H1 (cell line): ENCODE data around the gene PRELID2. TPM values are rescaled to one million over a fixed set of nuclear protein-coding genes. Genes with fewer than 3 reads are reported as not detected.

Experiments used
- CTCF ChIA-PET: fragments of 300-600 bp; sonication (Branson Sonifier 250); formaldehyde crosslinking; loops from one replicate; lab custom pipeline; 2021; ENCODE audit not compliant: partially characterized antibody; lab: Charles Lee
- POLR2A ChIA-PET: fragments of 300-600 bp; sonication (Branson Sonifier 250); formaldehyde crosslinking; loops from one replicate; lab custom pipeline; 2021; ENCODE audit warnings: inconsistent platforms; ENCODE audit not compliant: partially characterized antibody; lab: Charles Lee
- DNase-seq, 2 experiments: peaks; one replicate each; pipeline versions ENCODE4 v3.0.0 to v3.0.0-alpha.2; 2010 to 2022; ENCODE audit warnings: low spot score in 2 of 2, low read depth in 1 of 2, mixed read lengths in 1 of 2
- FAIRE-seq: peaks from 2 replicates; lab custom pipeline; 2011; peaks lifted over from hg19 to GRCh38; lab: Jason Lieb, UNC
- H2AFZ ChIP-seq: 2 replicates; pipeline ENCODE4 v1.8.1; 2012; ENCODE audit warnings: low read length, inconsistent platforms
- H2AK5ac ChIP-seq: 2 replicates; pipeline ENCODE4 v1.6.1; 2013; ENCODE audit warnings: low read depth, low read length
- H2BK120ac ChIP-seq: replicated peaks from 2 replicates; pipeline ENCODE3; 2013; ENCODE audit warnings: low read depth, low read length, inconsistent platforms
- H2BK12ac ChIP-seq: 2 replicates; pipeline ENCODE4 v1.6.1; 2013; ENCODE audit warnings: low read depth, low read length
- H2BK15ac ChIP-seq: 2 replicates; pipeline ENCODE4 v1.6.1; 2013; ENCODE audit warnings: low read length
- H2BK20ac ChIP-seq: 2 replicates; pipeline ENCODE4 v1.6.1; 2013; ENCODE audit warnings: low read length
- H2BK5ac ChIP-seq: 2 replicates; pipeline ENCODE4 v1.6.1; 2013; ENCODE audit warnings: low read depth, low read length
- H3K14ac ChIP-seq: 2 replicates; pipeline ENCODE4 v1.6.1; 2013; ENCODE audit warnings: inconsistent platforms; ENCODE audit not compliant: insufficient read length
- H3K18ac ChIP-seq: 2 replicates; pipeline ENCODE4 v1.6.1; 2013; ENCODE audit warnings: low read length; ENCODE audit errors: extremely low read depth
- H3K23ac ChIP-seq: 2 replicates; pipeline ENCODE4 v1.6.1; 2013; ENCODE audit warnings: inconsistent platforms; ENCODE audit not compliant: insufficient read length
- H3K23me2 ChIP-seq: 2 replicates; pipeline ENCODE4 v1.6.1; 2013; ENCODE audit warnings: low read depth, low read length
- H3K27ac ChIP-seq: 2 replicates; pipeline ENCODE4 v1.6.1; 2011; ENCODE audit warnings: low read depth, low read length, inconsistent platforms
- H3K27me3 ChIP-seq, 4 experiments: replicated peaks in 1 of 4; 1 replicate in 1 of 4; 2 replicates in 3 of 4; pipeline versions ENCODE4 v1.6.1 to v1.8.1; 2011 to 2013; ENCODE audit warnings: low read length in 3 of 4, mild to moderate bottlenecking in 3 of 4, inconsistent platforms in 2 of 4, mixed read lengths in 2 of 4, moderate library complexity in 1 of 4; ENCODE audit not compliant: control insufficient read depth in 3 of 4, insufficient read depth in 3 of 4; ENCODE audit errors: extremely low read depth in 1 of 4
- H3K36me3 ChIP-seq, 4 experiments: 2 replicates each; pipeline versions ENCODE4 v1.6.1 to v1.8.1; 2011 to 2013; ENCODE audit warnings: mild to moderate bottlenecking in 4 of 4, low read length in 3 of 4, moderate library complexity in 2 of 4, control low read depth in 1 of 4, inconsistent platforms in 1 of 4; ENCODE audit not compliant: insufficient read depth in 4 of 4, control insufficient read depth in 2 of 4
- H3K4ac ChIP-seq: replicated peaks from 2 replicates; pipeline ENCODE3; 2013; ENCODE audit warnings: low read length, low read depth, mixed read lengths, inconsistent platforms; ENCODE audit not compliant: insufficient read length
- H3K4me1 ChIP-seq, 4 experiments: replicated peaks in 1 of 4; 1 replicate in 1 of 4; 2 replicates in 3 of 4; pipeline versions ENCODE4 v1.6.1 to v1.8.1; 2011 to 2013; ENCODE audit warnings: low read length in 3 of 4, inconsistent platforms in 2 of 4, mixed read lengths in 1 of 4; ENCODE audit not compliant: insufficient read depth in 4 of 4, control insufficient read depth in 3 of 4
- H3K4me2 ChIP-seq, 2 experiments: 2 replicates each; pipeline versions ENCODE4 v1.6.1 to v1.8.1; 2011 to 2013; ENCODE audit warnings: low read depth in 2 of 2, low read length in 2 of 2, control low read depth in 1 of 2, inconsistent platforms in 1 of 2, mild to moderate bottlenecking in 1 of 2; ENCODE audit not compliant: insufficient read depth in 1 of 2
- H3K4me3 ChIP-seq, 4 experiments: fragments of 200-600, 300-600 bp in 1 of 4; sonication (generic), shearing (Covaris generic), sonication (Bioruptor Twin) in 1 of 4; 2 replicates each; pipeline versions ENCODE4 v1.5.1 to v1.8.1; 2011 to 2016; ENCODE audit warnings: low read length in 4 of 4, low read depth in 3 of 4, control low read depth in 2 of 4, inconsistent platforms in 2 of 4, mild to moderate bottlenecking in 2 of 4, mixed read lengths in 1 of 4, moderate library complexity in 1 of 4; ENCODE audit not compliant: insufficient read depth in 2 of 4; ENCODE audit errors: extremely low read depth in 1 of 4
- H3K56ac ChIP-seq: replicated peaks from 2 replicates; pipeline ENCODE3; 2013; ENCODE audit warnings: low read depth, mild to moderate bottlenecking, mixed read lengths, low read length, inconsistent platforms; ENCODE audit not compliant: insufficient read length
- H3K79me1 ChIP-seq: 2 replicates; pipeline ENCODE4 v1.6.1; 2013; ENCODE audit warnings: low read depth, low read length, control low read depth
- H3K79me2 ChIP-seq, 2 experiments: 2 replicates each; pipeline versions ENCODE4 v1.6.1 to v1.8.1; 2012 to 2013; ENCODE audit warnings: low read length in 2 of 2, mild to moderate bottlenecking in 2 of 2, inconsistent platforms in 1 of 2; ENCODE audit not compliant: insufficient read depth in 2 of 2, control insufficient read depth in 1 of 2
- H3K9ac ChIP-seq, 4 experiments: replicated peaks in 1 of 4; 1 replicate in 1 of 4; 2 replicates in 3 of 4; pipeline versions ENCODE4 v1.6.1 to v1.8.1; 2011 to 2013; ENCODE audit warnings: low read depth in 3 of 4, low read length in 3 of 4, control low read depth in 2 of 4, mild to moderate bottlenecking in 2 of 4, moderate library complexity in 2 of 4, inconsistent platforms in 1 of 4; ENCODE audit errors: extremely low read depth in 1 of 4
- H3K9me3 ChIP-seq, 2 experiments: 2 replicates each; pipeline versions ENCODE4 v1.6.1 to v1.8.1; 2012 to 2013; ENCODE audit warnings: mild to moderate bottlenecking in 2 of 2, moderate library complexity in 2 of 2, control low read depth in 1 of 2, inconsistent platforms in 1 of 2, low read depth in 1 of 2, low read length in 1 of 2, mixed read lengths in 1 of 2; ENCODE audit not compliant: insufficient read depth in 2 of 2
- H4K20me1 ChIP-seq, 2 experiments: replicated peaks in 1 of 2; 2 replicates each; pipeline versions ENCODE3 to v1.8.1; 2011 to 2013; ENCODE audit warnings: inconsistent platforms in 2 of 2, low read length in 2 of 2, mild to moderate bottlenecking in 1 of 2; ENCODE audit not compliant: insufficient read depth in 2 of 2, control insufficient read depth in 1 of 2
- H4K5ac ChIP-seq: 2 replicates; pipeline ENCODE4 v1.6.1; 2013; ENCODE audit warnings: low read length, low read depth, mixed read lengths, inconsistent platforms; ENCODE audit not compliant: insufficient read length
- H4K8ac ChIP-seq: 2 replicates; pipeline ENCODE4 v1.8.0; 2013; ENCODE audit warnings: mild to moderate bottlenecking, moderate library complexity, low read length, inconsistent platforms; ENCODE audit not compliant: insufficient read depth; ENCODE audit errors: extremely low read depth
- H4K91ac ChIP-seq: replicated peaks from 2 replicates; pipeline ENCODE3; 2013; ENCODE audit warnings: low read length, mixed read lengths, inconsistent platforms; ENCODE audit not compliant: insufficient read length
- BCL11A ChIP-seq, 2 experiments: IDR thresholded peaks; one replicate each; pipeline ENCODE4 v1.6.1; 2011; ENCODE audit warnings: low read depth in 2 of 2, low read length in 2 of 2, mild to moderate bottlenecking in 2 of 2
- EP300 ChIP-seq, 2 experiments: IDR thresholded peaks; 1 replicate in 1 of 2; 2 replicates in 1 of 2; pipeline ENCODE4 v1.6.1; 2011 to 2012; ENCODE audit warnings: low read depth in 2 of 2, low read length in 2 of 2, mild to moderate bottlenecking in 2 of 2, borderline replicate concordance in 1 of 2, inconsistent platforms in 1 of 2, moderate library complexity in 1 of 2
- HDAC2 ChIP-seq, 2 experiments: fragments of 300-600 bp in 1 of 2; sonication (generic) in 1 of 2; IDR thresholded peaks; 2 replicates each; pipeline ENCODE4 v1.6.1; 2011 to 2012; ENCODE audit warnings: low read depth in 2 of 2, low read length in 2 of 2, mild to moderate bottlenecking in 2 of 2, moderate library complexity in 2 of 2, borderline replicate concordance in 1 of 2, inconsistent platforms in 1 of 2
- JUN ChIP-seq: IDR thresholded peaks from 2 replicates; pipeline ENCODE4 v1.6.1; 2011; ENCODE audit warnings: low read depth, mild to moderate bottlenecking, improper control_type of control experiment, low read length
- KDM1A ChIP-seq: fragments of 200-600, 300-600 bp; sonication (generic); IDR thresholded peaks from 2 replicates; pipeline ENCODE4 v1.7.1; 2016; ENCODE audit warnings: mild to moderate bottlenecking, low read length, borderline replicate concordance
- KDM5A ChIP-seq: fragments of 200-600 bp; IDR thresholded peaks from 2 replicates; pipeline ENCODE4 v1.7.1; 2012; ENCODE audit warnings: mild to moderate bottlenecking, low read length, inconsistent platforms, mixed read lengths
- NRF1 ChIP-seq: IDR thresholded peaks from 2 replicates; pipeline ENCODE4 v1.6.1; 2011; ENCODE audit warnings: mild to moderate bottlenecking, low read depth, low read length, improper control_type of control experiment
- PHF8 ChIP-seq: fragments of 200-600 bp; sonication (generic); conservative IDR thresholded peaks from 2 replicates; pipeline ENCODE4 v1.7.1; 2012; ENCODE audit warnings: low read depth, mild to moderate bottlenecking, inconsistent platforms, low read length, moderate library complexity
- POLR2AphosphoS5 ChIP-seq: IDR thresholded peaks from 2 replicates; pipeline ENCODE4 v1.6.1; 2011; ENCODE audit warnings: low read depth, low read length
- RFX5 ChIP-seq: IDR thresholded peaks from 2 replicates; pipeline ENCODE4 v1.6.1; 2011; ENCODE audit warnings: low read depth, low read length, improper control_type of control experiment, borderline replicate concordance
- SIRT6 ChIP-seq: IDR thresholded peaks from one replicate; pipeline ENCODE4 v1.7.1; 2012; ENCODE audit warnings: low read length, inconsistent platforms
- SUZ12 ChIP-seq: fragments of 200-600 bp; sonication (generic); IDR thresholded peaks from 2 replicates; pipeline ENCODE4 v1.6.1; 2012; ENCODE audit warnings: mild to moderate bottlenecking, inconsistent platforms, low read length, moderate library complexity, mixed read lengths
- TBP ChIP-seq: IDR thresholded peaks from 2 replicates; pipeline ENCODE4 v1.6.1; 2011; ENCODE audit warnings: low read depth, low read length, improper control_type of control experiment
- WGBS, 2 experiments: shearing (Covaris generic) in 1 of 2; methylation state at CpG; one replicate each; pipeline versions ENCODE4 v1.1.6 to v1.1.7; 2013 to 2015; ENCODE audit warnings: low lambda C conversion rate in 2 of 2, mixed read lengths in 2 of 2, inconsistent platforms in 1 of 2, low coverage in 1 of 2, missing lambda C conversion rate in 1 of 2; ENCODE audit not compliant: insufficient replicate concordance in 2 of 2, insufficient coverage in 1 of 2, insufficient read length in 1 of 2; ENCODE audit errors: extremely low coverage in 1 of 2, missing lambda C conversion rate in 1 of 2; 5-methylcytosine and 5-hydroxymethylcytosine counted together
- polyA plus RNA-seq, 7 experiments: library from polyadenylated mRNA; depleted of rRNA in 3 of 7; stranded (reverse) in 5 of 7; unstranded in 2 of 7; fragments of >200 nt in 5 of 7; fragments of 200-250 nt in 2 of 7; gene quantifications; 1 replicate in 5 of 7; 2 replicates in 1 of 7; 4 replicates in 1 of 7; pipeline versions ENCODE4 v1.2.1 to v1.2.3, GENCODE V29; 2011 to 2013; ENCODE audit warnings: missing spikeins in 2 of 7, mixed read lengths in 2 of 7
- total RNA-seq: library from RNA; stranded (reverse); fragmentation: NEBNext Ultra II Directional; extraction: Animal tissue kit (Norgen Biotek cat#: 25700); gene quantifications from 2 replicates; pipeline ENCODE4 v1.2.1, GENCODE V29; 2021
- TF ChIP-seq, protein P1 (sequence below): IDR thresholded peaks from 2 replicates; pipeline ENCODE4 v1.6.1; 2011; ENCODE audit warnings: low read length, improper control_type of control experiment

The PRELID2 gene
- total and polyA plus RNA-seq, 2 of the 8 experiments (the other 6 are each of a cell fraction or from before 2014, with no cell fraction given): 2.2 to 7.8 TPM

GRCh38 chr5:145863003-145863402, 27.9 kb upstream of the PRELID2 start:
- H4K91ac ChIP-seq: no peak overlapping the region
- no peak overlapping the region for H2BK15ac ChIP-seq
- H3K18ac ChIP-seq: no peak overlapping the region
- H2BK5ac ChIP-seq: no peak overlapping the region
- H4K5ac ChIP-seq: no peak overlapping the region
- no peaks in the 10 kb centered on the region for H3K79me2 ChIP-seq
- no peak overlapping the region for H3K23ac ChIP-seq
- H3K9me3 ChIP-seq: no peaks in the 10 kb centered on the region
- no peaks in the 10 kb centered on the region for H4K20me1 ChIP-seq
- H4K8ac ChIP-seq: no peak overlapping the region
- no peak overlapping the region for H2BK20ac ChIP-seq
- CTCF ChIA-PET: interaction anchor here (0.7 to 1.7 kb wide), 6 partner anchors 27 to 187 kb away, joined by 3 to 5 read pairs (median 4); partner anchors contain the start of gene PRELID2
- no peak overlapping the region for H2BK12ac ChIP-seq
- H3K9ac ChIP-seq: no peak overlapping the region
- no peaks in the 10 kb centered on the region for H3K4me1 ChIP-seq
- H3K4me2 ChIP-seq: no peak overlapping the region
- no peak overlapping the region for H3K4ac ChIP-seq
- no peak overlapping the region for H2AK5ac ChIP-seq
- H3K79me1 ChIP-seq: no peaks in the 10 kb centered on the region
- no peak overlapping the region for H3K56ac ChIP-seq
- FAIRE-seq: no peak
- H3K27ac ChIP-seq: no peak overlapping the region
- H3K36me3 ChIP-seq: no peaks in the 10 kb centered on the region
- H2BK120ac ChIP-seq: no peak overlapping the region
- no peak for DNase-seq
- H3K23me2 ChIP-seq: no peaks in the 10 kb centered on the region
- H2AFZ ChIP-seq: no peak overlapping the region
- WGBS, 2 experiments: 82% methylated on average over 3 of the region's 3 CpGs; no CpG with 5 or more reads in 1 of the 2 experiments
- POLR2A ChIA-PET: no interaction called here
- H3K14ac ChIP-seq: no peak overlapping the region
- H3K27me3 ChIP-seq: no peaks in the 10 kb centered on the region
- H3K4me3 ChIP-seq: no peak overlapping the region
- TF ChIP-seq PHF8: no peak
- no peak for TF ChIP-seq KDM1A
- TF ChIP-seq SUZ12: no peak
- TF ChIP-seq SIRT6: no peak
- TF ChIP-seq, protein P1, sequence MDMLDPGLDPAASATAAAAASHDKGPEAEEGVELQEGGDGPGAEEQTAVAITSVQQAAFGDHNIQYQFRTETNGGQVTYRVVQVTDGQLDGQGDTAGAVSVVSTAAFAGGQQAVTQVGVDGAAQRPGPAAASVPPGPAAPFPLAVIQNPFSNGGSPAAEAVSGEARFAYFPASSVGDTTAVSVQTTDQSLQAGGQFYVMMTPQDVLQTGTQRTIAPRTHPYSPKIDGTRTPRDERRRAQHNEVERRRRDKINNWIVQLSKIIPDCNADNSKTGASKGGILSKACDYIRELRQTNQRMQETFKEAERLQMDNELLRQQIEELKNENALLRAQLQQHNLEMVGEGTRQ: no peak
- no peak for TF ChIP-seq KDM5A
- TF ChIP-seq NRF1: no peak
- no peak for TF ChIP-seq JUN
- no peak for TF ChIP-seq HDAC2 (IDR thresholded peaks at IDR 0.05; ENCODE audit: borderline replicate concordance in 1 of 2, low read depth in 2 of 2, low read length in 2 of 2)
- no peak for TF ChIP-seq RFX5
- TF ChIP-seq TBP: no peak
- no peak for TF ChIP-seq BCL11A (IDR thresholded peaks at IDR 0.05; ENCODE audit: low read depth in 2 of 2, low read length in 2 of 2)
- TF ChIP-seq POLR2AphosphoS5: no peak
- TF ChIP-seq EP300 (IDR thresholded peaks at IDR 0.05; ENCODE audit: borderline replicate concordance in 1 of 2, low read depth in 2 of 2, low read length in 2 of 2): no peak
